Panc1 (cell line): ENCODE results near the gene TGFB2. TPM values are rescaled to one million over a fixed set of nuclear protein-coding genes. Genes with fewer than 3 reads are reported as not detected.
A peak's percentile ranks its signal among the peaks of the same experiment; 100 is the strongest.

Experiments
- ATAC-seq: fragments of 200-7000 bp; cut with Tn5 transposase; 2 replicates; pipeline ENCODE4 v1.9.1; 2020; ENCODE audit warnings: mild to moderate bottlenecking, moderate library complexity
- BruUV-seq: library from RNA; stranded (reverse); fragments of 400-500 nt; replicated peaks from 2 replicates; lab custom pipeline; 2021; lab: Mats Ljungman, UMichigan
- CTCF ChIA-PET: fragments of 300-600 bp; sonication (Branson Sonifier 250); formaldehyde crosslinking; loops from one replicate; lab custom pipeline; 2022; ENCODE audit warnings: antibody characterized with exemption; lab: Charles Lee
- POLR2A ChIA-PET: fragments of 300-600 bp; sonication (Branson Sonifier 250); formaldehyde crosslinking; loops from one replicate; lab custom pipeline; 2022; ENCODE audit warnings: antibody characterized with exemption; lab: Charles Lee
- DNase-seq: peaks from one replicate; pipeline ENCODE4 v3.0.0-alpha.2; 2010; ENCODE audit warnings: low read depth, low spot score
- H3K27ac ChIP-seq: 2 replicates; pipeline ENCODE4 v1.5.1; 2011; ENCODE audit warnings: mild to moderate bottlenecking, low read length, inconsistent platforms
- H3K27me3 ChIP-seq: fragments of 200-500 bp; sonication (Bioruptor generic); 2 replicates; pipeline ENCODE4 v1.6.0; 2014; ENCODE audit warnings: low read length, inconsistent platforms; ENCODE audit not compliant: control insufficient read depth, insufficient read depth
- H3K36me3 ChIP-seq: fragments of 200-500 bp; sonication (Bioruptor generic); 2 replicates; pipeline ENCODE4 v1.5.1; 2014; ENCODE audit warnings: inconsistent platforms, mild to moderate bottlenecking, low read length, moderate library complexity; ENCODE audit not compliant: control insufficient read depth, insufficient read depth
- H3K4me1 ChIP-seq: 2 replicates; pipeline ENCODE4 v1.5.1; 2011; ENCODE audit warnings: inconsistent platforms, mild to moderate bottlenecking, low read length, moderate library complexity; ENCODE audit not compliant: control insufficient read depth, insufficient read depth
- H3K4me3 ChIP-seq, 2 experiments: 2 replicates each; pipeline ENCODE4 v1.5.1; 2011 to 2012; ENCODE audit warnings: low read depth in 2 of 2, low read length in 2 of 2, mild to moderate bottlenecking in 2 of 2, inconsistent platforms in 1 of 2, moderate library complexity in 1 of 2
- H3K9me3 ChIP-seq: fragments of 200-500 bp; sonication (Bioruptor generic); 2 replicates; pipeline ENCODE4 v1.5.1; 2014; ENCODE audit warnings: low read depth, mild to moderate bottlenecking, inconsistent platforms, low read length, moderate library complexity; ENCODE audit not compliant: control insufficient read depth, insufficient read depth
- POLR2AphosphoS5 ChIP-seq: IDR thresholded peaks from 2 replicates; pipeline ENCODE4 v1.6.1; 2012; ENCODE audit warnings: mild to moderate bottlenecking, low read depth, low read length, moderate library complexity
- SIN3A ChIP-seq: IDR thresholded peaks from 2 replicates; pipeline ENCODE4 v1.6.1; 2012; ENCODE audit warnings: low read depth, mild to moderate bottlenecking, low read length, moderate library complexity, borderline replicate concordance; ENCODE audit not compliant: insufficient read depth
- TCF7L2 ChIP-seq: IDR thresholded peaks from 2 replicates; pipeline ENCODE4 v1.6.1; 2011; ENCODE audit warnings: mild to moderate bottlenecking, low read depth, low read length, inconsistent platforms
- in situ Hi-C: cut with HindIII; loops from 2 replicates; pipeline ENCODE4 v1.10.0; 2016; ENCODE audit warnings: low sequenced_read_pairs, low pct_unique_long_range_greater_than_20kb
- intact Hi-C: fragments of 100-400 bp; cut with micrococcal nuclease; formaldehyde crosslinking; loops from one replicate; pipeline ENCODE4 v1.10.0; 2022; ENCODE audit not compliant: unreplicated experiment
- total RNA-seq: library from RNA; stranded (reverse); gene quantifications from one replicate; pipeline ENCODE4 v1.2.1, GENCODE V29; 2021; ENCODE audit not compliant: unreplicated experiment
- TF ChIP-seq, protein P1 (sequence below): fragments of 450-650 bp; IDR thresholded peaks from 2 replicates; pipeline ENCODE4 v1.5.1; 2017; ENCODE audit warnings: mild to moderate bottlenecking
- TF ChIP-seq, protein P2 (sequence below), 2 experiments: IDR thresholded peaks; 2 replicates each; pipeline ENCODE4 v1.6.1; 2011 to 2012; ENCODE audit warnings: low read depth in 2 of 2, control low read depth in 1 of 2, low read length in 1 of 2, mild to moderate bottlenecking in 1 of 2, moderate library complexity in 1 of 2; ENCODE audit not compliant: insufficient read depth in 1 of 2

TGFB2 gene
- total RNA-seq, 1 experiment from 2014 or later: 58.9 TPM

DNA sequence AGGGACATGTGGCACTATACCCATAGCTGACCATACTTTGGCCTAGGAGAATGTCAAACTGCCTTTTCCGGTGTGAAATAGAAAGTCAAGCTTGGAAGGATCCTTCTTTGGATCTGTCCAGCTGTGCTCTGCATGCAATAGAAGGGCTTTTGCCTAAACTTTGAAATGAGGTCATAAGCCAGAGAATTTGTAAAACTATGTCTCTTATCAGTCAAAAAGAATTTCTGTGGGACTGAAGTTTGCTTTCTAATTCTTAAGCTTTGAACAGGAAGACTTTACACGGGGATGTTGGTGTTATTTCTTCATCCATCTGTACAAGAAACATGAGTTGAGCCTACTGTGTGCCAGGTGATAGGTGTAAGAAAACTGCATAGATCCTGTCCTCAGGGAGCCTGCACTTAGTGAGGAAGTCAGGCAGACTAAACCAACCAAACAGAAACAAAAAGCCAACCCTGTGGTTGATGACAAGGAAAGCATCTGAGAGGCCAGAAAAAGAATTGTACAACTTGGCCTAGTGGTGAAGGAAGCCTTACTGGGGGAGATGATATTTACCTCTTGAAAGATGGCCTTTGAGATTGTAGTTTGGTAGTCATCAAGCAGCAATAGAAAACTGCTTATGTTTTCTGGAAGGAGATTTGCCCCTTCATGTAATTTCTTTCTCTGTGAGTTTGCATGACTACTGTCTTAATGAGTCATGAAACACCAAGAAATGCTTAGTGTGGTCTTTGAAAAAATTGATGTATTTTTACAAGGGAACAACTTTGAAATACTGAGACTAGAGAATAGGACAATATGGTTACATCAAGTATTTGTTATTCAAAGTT, 24.8 kb downstream of the TGFB2 start:
- TF ChIP-seq POLR2AphosphoS5: no peak
- TF ChIP-seq, protein P1, sequence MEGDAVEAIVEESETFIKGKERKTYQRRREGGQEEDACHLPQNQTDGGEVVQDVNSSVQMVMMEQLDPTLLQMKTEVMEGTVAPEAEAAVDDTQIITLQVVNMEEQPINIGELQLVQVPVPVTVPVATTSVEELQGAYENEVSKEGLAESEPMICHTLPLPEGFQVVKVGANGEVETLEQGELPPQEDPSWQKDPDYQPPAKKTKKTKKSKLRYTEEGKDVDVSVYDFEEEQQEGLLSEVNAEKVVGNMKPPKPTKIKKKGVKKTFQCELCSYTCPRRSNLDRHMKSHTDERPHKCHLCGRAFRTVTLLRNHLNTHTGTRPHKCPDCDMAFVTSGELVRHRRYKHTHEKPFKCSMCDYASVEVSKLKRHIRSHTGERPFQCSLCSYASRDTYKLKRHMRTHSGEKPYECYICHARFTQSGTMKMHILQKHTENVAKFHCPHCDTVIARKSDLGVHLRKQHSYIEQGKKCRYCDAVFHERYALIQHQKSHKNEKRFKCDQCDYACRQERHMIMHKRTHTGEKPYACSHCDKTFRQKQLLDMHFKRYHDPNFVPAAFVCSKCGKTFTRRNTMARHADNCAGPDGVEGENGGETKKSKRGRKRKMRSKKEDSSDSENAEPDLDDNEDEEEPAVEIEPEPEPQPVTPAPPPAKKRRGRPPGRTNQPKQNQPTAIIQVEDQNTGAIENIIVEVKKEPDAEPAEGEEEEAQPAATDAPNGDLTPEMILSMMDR: no peak
- TF ChIP-seq, protein P2, sequence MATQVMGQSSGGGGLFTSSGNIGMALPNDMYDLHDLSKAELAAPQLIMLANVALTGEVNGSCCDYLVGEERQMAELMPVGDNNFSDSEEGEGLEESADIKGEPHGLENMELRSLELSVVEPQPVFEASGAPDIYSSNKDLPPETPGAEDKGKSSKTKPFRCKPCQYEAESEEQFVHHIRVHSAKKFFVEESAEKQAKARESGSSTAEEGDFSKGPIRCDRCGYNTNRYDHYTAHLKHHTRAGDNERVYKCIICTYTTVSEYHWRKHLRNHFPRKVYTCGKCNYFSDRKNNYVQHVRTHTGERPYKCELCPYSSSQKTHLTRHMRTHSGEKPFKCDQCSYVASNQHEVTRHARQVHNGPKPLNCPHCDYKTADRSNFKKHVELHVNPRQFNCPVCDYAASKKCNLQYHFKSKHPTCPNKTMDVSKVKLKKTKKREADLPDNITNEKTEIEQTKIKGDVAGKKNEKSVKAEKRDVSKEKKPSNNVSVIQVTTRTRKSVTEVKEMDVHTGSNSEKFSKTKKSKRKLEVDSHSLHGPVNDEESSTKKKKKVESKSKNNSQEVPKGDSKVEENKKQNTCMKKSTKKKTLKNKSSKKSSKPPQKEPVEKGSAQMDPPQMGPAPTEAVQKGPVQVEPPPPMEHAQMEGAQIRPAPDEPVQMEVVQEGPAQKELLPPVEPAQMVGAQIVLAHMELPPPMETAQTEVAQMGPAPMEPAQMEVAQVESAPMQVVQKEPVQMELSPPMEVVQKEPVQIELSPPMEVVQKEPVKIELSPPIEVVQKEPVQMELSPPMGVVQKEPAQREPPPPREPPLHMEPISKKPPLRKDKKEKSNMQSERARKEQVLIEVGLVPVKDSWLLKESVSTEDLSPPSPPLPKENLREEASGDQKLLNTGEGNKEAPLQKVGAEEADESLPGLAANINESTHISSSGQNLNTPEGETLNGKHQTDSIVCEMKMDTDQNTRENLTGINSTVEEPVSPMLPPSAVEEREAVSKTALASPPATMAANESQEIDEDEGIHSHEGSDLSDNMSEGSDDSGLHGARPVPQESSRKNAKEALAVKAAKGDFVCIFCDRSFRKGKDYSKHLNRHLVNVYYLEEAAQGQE (IDR thresholded peaks at IDR 0.05; ENCODE audit: insufficient read depth in 1 of 2, low read depth in 2 of 2, low read length in 1 of 2): no peak
- TF ChIP-seq SIN3A: no peak
- TF ChIP-seq TCF7L2: no peak
- ATAC-seq: no peak
- H3K27me3 ChIP-seq: no peaks in the 10 kb centered on the region
- peaks cover 90% of the 10 kb centered on the region for H3K4me1 ChIP-seq
- H3K27ac ChIP-seq: peak overlapping the region; percentile 100
- intact Hi-C loops: no loop called here
- H3K4me3 ChIP-seq: no peak overlapping the region
- no peak for DNase-seq
- in situ Hi-C loops: no loop called here
- ChIA-PET CTCF (no interaction called here), POLR2A (interaction anchor here (0.6 kb wide), 1 partner anchor 350 kb away, joined by 3 read pairs; no protein-coding TSS in a partner anchor)
- no peaks in the 10 kb centered on the region; the same call in 1 of the 2 replicates for H3K36me3 ChIP-seq
- BruUV-seq: no TSS peak
- no peaks in the 10 kb centered on the region for H3K9me3 ChIP-seq

DNA sequence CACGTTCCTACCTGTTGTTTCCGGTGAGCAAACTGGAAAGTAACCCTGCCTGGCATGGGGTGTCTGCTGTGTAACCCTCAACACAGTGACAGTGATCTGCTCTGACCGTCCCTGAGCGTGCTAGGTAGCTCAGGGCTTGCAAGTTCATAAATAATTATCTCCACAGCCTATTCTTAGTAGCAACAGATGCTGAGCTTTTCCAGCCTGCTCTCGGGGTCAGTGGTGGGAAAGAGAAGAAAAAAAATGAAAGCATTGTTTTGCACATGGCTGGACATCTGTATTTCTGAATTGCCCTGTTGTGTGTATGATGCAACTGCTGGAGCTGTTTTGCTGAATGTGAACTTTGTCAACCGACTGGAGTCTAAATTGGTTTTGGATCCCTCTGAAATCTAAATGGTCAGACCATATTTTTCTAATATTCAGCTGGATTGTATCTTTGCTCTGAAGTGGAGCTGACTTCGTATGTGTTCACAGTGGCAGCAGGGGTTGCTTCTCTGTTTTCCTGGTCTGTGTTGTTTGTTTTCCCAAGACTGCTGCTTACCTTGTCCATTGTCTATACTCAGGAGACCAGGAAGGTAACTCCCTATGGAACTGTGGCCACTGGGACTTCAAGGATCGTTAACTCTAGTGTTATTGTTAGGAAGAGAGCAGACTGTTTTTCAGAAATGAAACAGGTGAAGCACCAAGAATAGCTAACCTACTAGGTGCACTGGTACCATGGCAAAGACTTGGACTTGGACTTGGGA, 27.0 kb downstream of the TGFB2 start:
- Histone ChIP-seq H3K9me3 (no peaks in the 10 kb centered on the region), H3K36me3 (no peaks in the 10 kb centered on the region; the same call in 1 of the 2 replicates), H3K4me3 (peak overlapping the region in 1 of 2 experiments; percentile 1; a peak in 1 of 4 replicates), H3K27me3 (no peaks in the 10 kb centered on the region), H3K4me1 (peaks cover 90% of the 10 kb centered on the region), H3K27ac (peak overlapping the region; percentile 100)
- intact Hi-C loops (no loop called here), in situ Hi-C loops (no loop called here)
- BruUV-seq: no TSS peak
- no peak for TF ChIP-seq TCF7L2
- TF ChIP-seq, protein P2 (IDR thresholded peaks at IDR 0.05; ENCODE audit: insufficient read depth in 1 of 2, low read depth in 2 of 2, low read length in 1 of 2): no peak
- CTCF ChIA-PET: interaction anchor here (0.6 kb wide), 1 partner anchor 183 kb away, joined by 3 read pairs; no protein-coding TSS in a partner anchor
- no peak for DNase-seq
- peak; percentile 31; the same call in 1 of the 2 replicates for ATAC-seq
- POLR2A ChIA-PET: interaction anchor here (0.5 kb wide), 1 partner anchor 55 kb away, joined by 3 read pairs; no protein-coding TSS in a partner anchor
